A549 (cell line): Measurements from ENCODE around the gene POLA1.

Experiments used
- CTCF ChIP-seq: fragments of >200 bp; sonication (Bioruptor Twin); formaldehyde crosslinking; IDR thresholded peaks from 3 replicates; pipeline ENCODE4 v1.5.1; 2016
- E2F6 ChIP-seq: IDR thresholded peaks from 2 replicates; pipeline ENCODE4 v1.6.1; 2012; ENCODE audit warnings: low read depth, borderline replicate concordance
- EP300 ChIP-seq, 2 experiments: fragments of >200 bp; sonication (Bioruptor Twin); formaldehyde crosslinking; IDR thresholded peaks; 2 replicates in 1 of 2; 3 replicates in 1 of 2; pipeline ENCODE4 v1.6.1; 2016 to 2017
- FOSL2 ChIP-seq, 2 experiments: fragments of 450-650 bp in 1 of 2; fragments of >200 bp in 1 of 2; sonication (Bioruptor Twin) in 1 of 2; formaldehyde crosslinking; IDR thresholded peaks; 2 replicates each; pipeline versions ENCODE4 v1.5.0 to v1.6.1; 2016 to 2020; ENCODE audit warnings: mild to moderate bottlenecking in 1 of 2, moderate library complexity in 1 of 2
- MAZ ChIP-seq: fragments of 150-350 bp; IDR thresholded peaks from 2 replicates; pipeline ENCODE4 v1.6.1; 2014; ENCODE audit warnings: antibody characterized with exemption, low read depth, low read length, borderline replicate concordance
- MYC ChIP-seq: IDR thresholded peaks from 2 replicates; pipeline ENCODE4 v1.6.1; 2012; ENCODE audit warnings: mild to moderate bottlenecking, inconsistent platforms, low read length, improper control_type of control experiment, borderline replicate concordance
- POLR2A ChIP-seq: IDR thresholded peaks from 2 replicates; pipeline ENCODE4 v1.6.1; 2012; ENCODE audit warnings: mild to moderate bottlenecking, low read length
- POLR2AphosphoS2 ChIP-seq: conservative IDR thresholded peaks from 2 replicates; pipeline ENCODE4 v1.6.1; 2012; ENCODE audit warnings: low read length, improper control_type of control experiment, inconsistent platforms
- RFX5 ChIP-seq: fragments of 450-650 bp; IDR thresholded peaks from 2 replicates; pipeline ENCODE4 v1.7.1; 2014; ENCODE audit warnings: antibody characterized with exemption, mild to moderate bottlenecking, moderate library complexity

GRCh38 chrX:25019707-25020390 is 326.1 kb downstream of the POLA1 start:
- TF ChIP-seq CTCF: no peak
- TF ChIP-seq MAZ: no peak
- no peak for TF ChIP-seq FOSL2 (IDR thresholded peaks at IDR 0.05)
- no peak for TF ChIP-seq FOSL2 (CRISPR knock-in tag; IDR thresholded peaks at IDR 0.05)
- TF ChIP-seq RFX5: no peak
- no peak for TF ChIP-seq POLR2AphosphoS2
- TF ChIP-seq EP300 (IDR thresholded peaks at IDR 0.05): no peak
- TF ChIP-seq POLR2A: no peak
- no peak for TF ChIP-seq E2F6
- TF ChIP-seq MYC: no peak
